ENCODE results near the gene CALN1. TPM values are rescaled to one million over a fixed set of nuclear protein-coding genes. Genes with fewer than 3 reads are reported as not detected.

Gene CALN1
- total RNA-seq, 1 experiment from 2014 or later, result not detected

DNA sequence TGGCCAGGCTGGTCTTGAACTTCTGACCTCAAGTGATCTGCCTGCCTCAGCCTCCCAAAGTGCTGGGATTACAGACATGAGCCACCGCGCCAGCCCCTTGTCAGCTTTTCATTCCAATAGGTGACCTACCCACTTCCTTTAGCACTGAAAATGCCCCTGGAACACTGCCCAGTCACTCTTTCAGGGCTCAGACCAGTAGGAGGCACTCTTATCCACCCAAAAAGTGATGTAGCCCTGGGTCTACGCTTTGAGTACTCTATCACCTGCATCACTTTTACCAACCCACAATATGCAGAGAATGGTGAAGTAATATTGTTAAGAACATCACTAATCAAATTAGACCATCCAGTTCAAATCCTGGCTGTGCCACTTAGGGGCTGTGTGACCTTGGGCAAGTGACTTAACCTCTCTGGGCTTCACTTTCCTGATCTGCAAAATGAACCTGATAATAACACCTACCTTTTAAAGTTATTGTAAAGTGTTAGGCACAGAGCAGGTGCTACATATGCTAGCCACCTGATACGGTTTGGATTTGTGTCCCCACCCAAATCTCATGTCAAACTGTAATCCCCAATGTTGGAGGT lies 5.2 kb downstream of the CALN1 start:
- no peak overlapping the region for H2AFZ ChIP-seq (ENCODE audit: low read length)
- H4K20me1 ChIP-seq (ENCODE audit: insufficient read depth, low read depth, low read length), result no peaks in the 10 kb centered on the region
- H3K27me3 ChIP-seq (ENCODE audit: low read length), result no peaks in the 10 kb centered on the region
- H3K9me2 ChIP-seq (replicated peaks; ENCODE audit: insufficient read depth, low read length), result no peaks in the 10 kb centered on the region
- H3K4me3 ChIP-seq (ENCODE audit: low read length), result no peak overlapping the region
- H3K4me2 ChIP-seq (ENCODE audit: low read depth, low read length, poor library complexity, severe bottlenecking), result no peak overlapping the region
- H3K27ac ChIP-seq (ENCODE audit: low read length), result no peak overlapping the region
- H3K36me3 ChIP-seq (ENCODE audit: insufficient read depth, low read length), result no peaks in the 10 kb centered on the region
- H3K9me3 ChIP-seq (ENCODE audit: low read length), result no peaks in the 10 kb centered on the region
- H3K4me1 ChIP-seq (ENCODE audit: low read length), result no peaks in the 10 kb centered on the region
- no peaks in the 10 kb centered on the region for H3K79me2 ChIP-seq (ENCODE audit: low read length)
- no peak overlapping the region for H3K9ac ChIP-seq (ENCODE audit: low read length)
- peak; percentile 48 for DNase-seq

DNA sequence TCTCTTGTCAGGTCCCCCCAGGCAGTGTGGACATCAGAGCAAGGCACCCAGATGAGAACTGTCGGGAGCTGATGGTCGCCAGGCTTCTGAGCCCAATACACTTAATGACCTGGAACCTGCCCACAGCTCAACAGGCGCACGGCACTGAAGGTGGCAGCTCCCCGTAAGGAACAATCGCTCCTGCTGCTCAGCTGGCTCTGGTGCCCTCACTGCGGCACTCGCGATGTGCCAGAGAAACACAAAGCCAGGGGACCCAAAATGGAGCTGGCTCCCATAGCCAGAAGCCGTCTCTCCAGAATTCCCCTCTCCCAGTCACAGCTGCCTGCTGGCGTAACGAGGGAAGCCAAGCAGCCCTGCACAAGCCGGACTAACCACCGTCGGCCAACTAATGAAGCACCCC lies 6.3 kb downstream of the CALN1 start:
- Histone ChIP-seq H4K20me1 (ENCODE audit: insufficient read depth, low read depth, low read length) (no peaks in the 10 kb centered on the region), H3K9me2 (replicated peaks; ENCODE audit: insufficient read depth, low read length) (no peaks in the 10 kb centered on the region), H3K27me3 (ENCODE audit: low read length) (no peaks in the 10 kb centered on the region), H3K27ac (ENCODE audit: low read length) (no peak overlapping the region), H3K4me3 (ENCODE audit: low read length) (no peak overlapping the region), H3K4me2 (ENCODE audit: low read depth, low read length, poor library complexity, severe bottlenecking) (no peak overlapping the region), H3K79me2 (ENCODE audit: low read length) (no peaks in the 10 kb centered on the region), H2AFZ (ENCODE audit: low read length) (no peak overlapping the region), H3K9ac (ENCODE audit: low read length) (no peak overlapping the region), H3K4me1 (ENCODE audit: low read length) (no peaks in the 10 kb centered on the region), H3K36me3 (ENCODE audit: insufficient read depth, low read length) (no peaks in the 10 kb centered on the region), H3K9me3 (ENCODE audit: low read length) (no peaks in the 10 kb centered on the region)
- DNase-seq, result no peak

DNA sequence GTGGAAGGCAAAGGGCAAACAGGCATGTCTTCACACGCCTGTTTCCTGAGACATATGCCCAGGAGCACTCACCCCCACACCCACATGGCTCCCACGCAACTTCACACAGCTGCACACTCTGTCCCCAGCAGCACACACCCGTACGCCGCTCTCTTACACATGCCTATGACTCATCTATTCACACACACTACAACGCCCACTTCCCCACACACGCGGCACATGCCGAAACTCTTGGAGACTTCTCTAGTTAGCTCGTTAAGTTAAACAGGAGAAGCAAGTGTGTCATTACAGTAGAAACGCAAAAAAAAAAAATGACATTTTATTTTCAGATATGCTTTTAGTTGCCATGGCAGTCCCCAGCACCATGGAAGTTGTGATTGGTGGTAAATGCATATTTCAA lies 6.7 kb downstream of the CALN1 start:
- no peaks in the 10 kb centered on the region for H3K9me2 ChIP-seq (replicated peaks; ENCODE audit: insufficient read depth, low read length)
- no peak overlapping the region for H3K4me2 ChIP-seq (ENCODE audit: low read depth, low read length, poor library complexity, severe bottlenecking)
- no peak overlapping the region for H3K27ac ChIP-seq (ENCODE audit: low read length)
- no peaks in the 10 kb centered on the region for H3K36me3 ChIP-seq (ENCODE audit: insufficient read depth, low read length)
- DNase-seq, result no peak
- H3K4me1 ChIP-seq (ENCODE audit: low read length), result no peaks in the 10 kb centered on the region
- H3K79me2 ChIP-seq (ENCODE audit: low read length), result no peaks in the 10 kb centered on the region
- no peak overlapping the region for H3K4me3 ChIP-seq (ENCODE audit: low read length)
- H3K9ac ChIP-seq (ENCODE audit: low read length), result no peak overlapping the region
- no peaks in the 10 kb centered on the region for H4K20me1 ChIP-seq (ENCODE audit: insufficient read depth, low read depth, low read length)
- H2AFZ ChIP-seq (ENCODE audit: low read length), result no peak overlapping the region
- H3K9me3 ChIP-seq (ENCODE audit: low read length), result no peaks in the 10 kb centered on the region
- no peaks in the 10 kb centered on the region for H3K27me3 ChIP-seq (ENCODE audit: low read length)

DNA sequence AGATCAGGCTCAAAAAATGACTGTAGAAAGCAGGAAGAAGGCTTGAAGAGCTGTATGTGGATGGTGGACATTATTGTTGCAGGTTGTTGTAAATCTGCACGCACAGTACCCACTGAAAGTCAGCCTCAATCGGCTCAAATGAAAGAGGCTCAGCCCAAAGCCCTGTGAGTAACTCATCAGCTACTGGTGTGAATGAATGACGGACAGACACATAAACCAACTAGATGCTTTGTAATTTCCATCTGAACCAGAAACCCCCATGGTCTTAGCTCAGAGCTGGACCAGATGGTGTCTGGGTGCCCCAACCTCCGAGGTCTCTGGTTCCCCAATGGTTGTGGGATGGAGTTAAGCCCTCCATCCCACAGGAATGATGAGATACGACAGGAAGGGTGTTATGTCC lies 7.4 kb downstream of the CALN1 start:
- no peak overlapping the region for H3K4me2 ChIP-seq (ENCODE audit: low read depth, low read length, poor library complexity, severe bottlenecking)
- H3K27ac ChIP-seq (ENCODE audit: low read length), result no peak overlapping the region
- no peaks in the 10 kb centered on the region for H3K9me2 ChIP-seq (replicated peaks; ENCODE audit: insufficient read depth, low read length)
- DNase-seq, result no peak
- H4K20me1 ChIP-seq (ENCODE audit: insufficient read depth, low read depth, low read length), result no peaks in the 10 kb centered on the region
- H3K4me1 ChIP-seq (ENCODE audit: low read length), result no peaks in the 10 kb centered on the region
- no peak overlapping the region for H2AFZ ChIP-seq (ENCODE audit: low read length)
- H3K79me2 ChIP-seq (ENCODE audit: low read length), result no peaks in the 10 kb centered on the region
- no peaks in the 10 kb centered on the region for H3K36me3 ChIP-seq (ENCODE audit: insufficient read depth, low read length)
- no peak overlapping the region for H3K9ac ChIP-seq (ENCODE audit: low read length)
- no peaks in the 10 kb centered on the region for H3K27me3 ChIP-seq (ENCODE audit: low read length)
- no peak overlapping the region for H3K4me3 ChIP-seq (ENCODE audit: low read length)
- no peaks in the 10 kb centered on the region for H3K9me3 ChIP-seq (ENCODE audit: low read length)

DNA sequence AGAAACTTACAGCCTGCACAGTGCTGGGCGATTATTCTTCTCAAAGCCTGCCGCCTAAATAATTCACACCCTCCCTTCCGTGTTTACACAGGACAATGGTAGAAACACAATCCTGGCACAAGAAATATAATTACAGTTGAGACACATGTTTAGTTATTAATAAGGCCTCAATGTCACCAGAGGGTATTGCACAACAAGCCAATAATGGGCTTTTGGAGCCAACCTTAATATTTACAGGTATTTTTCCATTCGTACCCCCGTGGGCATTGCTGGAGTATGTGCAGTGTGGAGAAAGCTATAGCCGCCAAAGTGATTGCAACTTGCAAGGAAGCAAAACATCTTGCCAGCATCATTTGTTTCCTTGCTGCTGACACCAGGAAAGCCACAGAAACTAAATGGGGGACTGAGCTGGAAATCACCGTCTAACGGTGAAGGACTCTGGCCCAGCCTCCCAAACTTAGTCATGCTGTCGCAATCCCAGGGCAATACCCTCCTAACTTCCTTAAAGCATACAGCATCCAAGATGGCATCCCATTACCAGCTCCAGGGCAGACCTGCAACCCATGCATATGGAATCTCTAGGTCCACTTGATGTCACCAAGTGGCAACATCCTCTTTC lies 8.6 kb downstream of the CALN1 start:
- no peak overlapping the region for H2AFZ ChIP-seq (ENCODE audit: low read length)
- H3K9me2 ChIP-seq (replicated peaks; ENCODE audit: insufficient read depth, low read length), result no peaks in the 10 kb centered on the region
- H3K9ac ChIP-seq (ENCODE audit: low read length), result no peak overlapping the region

DNA sequence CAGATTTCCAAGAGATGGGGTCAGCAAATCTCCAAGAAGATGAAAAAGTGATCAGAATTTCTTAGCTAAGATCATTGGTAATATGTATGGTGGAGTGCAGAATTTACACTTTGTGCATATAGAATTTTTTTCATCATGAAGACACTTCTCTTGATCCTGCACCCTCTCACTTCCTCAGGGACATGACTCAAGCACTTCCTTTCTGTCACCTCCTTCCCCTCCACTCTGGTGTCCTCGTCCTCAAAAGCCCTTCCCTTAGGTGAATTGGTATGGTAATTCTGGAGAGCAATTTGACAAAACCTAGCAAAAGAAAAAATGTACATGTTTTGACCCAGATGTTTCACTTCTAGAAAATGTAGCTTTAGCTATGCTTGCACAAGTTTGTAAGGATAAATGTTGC lies 18.1 kb downstream of the CALN1 start:
- H3K4me2 ChIP-seq (ENCODE audit: low read depth, low read length, poor library complexity, severe bottlenecking), result no peak overlapping the region
- H4K20me1 ChIP-seq (ENCODE audit: insufficient read depth, low read depth, low read length), result no peaks in the 10 kb centered on the region
- no peaks in the 10 kb centered on the region for H3K79me2 ChIP-seq (ENCODE audit: low read length)
- H3K4me3 ChIP-seq (ENCODE audit: low read length), result no peak overlapping the region
- H3K9me2 ChIP-seq (replicated peaks; ENCODE audit: insufficient read depth, low read length), result no peaks in the 10 kb centered on the region
- DNase-seq, result no peak
- no peaks in the 10 kb centered on the region for H3K9me3 ChIP-seq (ENCODE audit: low read length)
- H3K9ac ChIP-seq (ENCODE audit: low read length), result no peak overlapping the region
- H3K4me1 ChIP-seq (ENCODE audit: low read length), result no peaks in the 10 kb centered on the region
- H2AFZ ChIP-seq (ENCODE audit: low read length), result no peak overlapping the region
- H3K36me3 ChIP-seq (ENCODE audit: insufficient read depth, low read length), result no peaks in the 10 kb centered on the region
- H3K27me3 ChIP-seq (ENCODE audit: low read length), result no peaks in the 10 kb centered on the region
- H3K27ac ChIP-seq (ENCODE audit: low read length), result no peak overlapping the region

More for the DNA sequence above, 8.6 kb downstream of the CALN1 start:
- Histone ChIP-seq H3K36me3 (ENCODE audit: insufficient read depth, low read length) (no peaks in the 10 kb centered on the region), H3K27ac (ENCODE audit: low read length) (no peak overlapping the region), H3K4me2 (ENCODE audit: low read depth, low read length, poor library complexity, severe bottlenecking) (no peak overlapping the region), H3K27me3 (ENCODE audit: low read length) (no peaks in the 10 kb centered on the region), H3K4me1 (ENCODE audit: low read length) (no peaks in the 10 kb centered on the region), H3K4me3 (ENCODE audit: low read length) (no peak overlapping the region), H4K20me1 (ENCODE audit: insufficient read depth, low read depth, low read length) (no peaks in the 10 kb centered on the region), H3K9me3 (ENCODE audit: low read length) (no peaks in the 10 kb centered on the region), H3K79me2 (ENCODE audit: low read length) (no peaks in the 10 kb centered on the region)
- DNase-seq, result no peak

DNA sequence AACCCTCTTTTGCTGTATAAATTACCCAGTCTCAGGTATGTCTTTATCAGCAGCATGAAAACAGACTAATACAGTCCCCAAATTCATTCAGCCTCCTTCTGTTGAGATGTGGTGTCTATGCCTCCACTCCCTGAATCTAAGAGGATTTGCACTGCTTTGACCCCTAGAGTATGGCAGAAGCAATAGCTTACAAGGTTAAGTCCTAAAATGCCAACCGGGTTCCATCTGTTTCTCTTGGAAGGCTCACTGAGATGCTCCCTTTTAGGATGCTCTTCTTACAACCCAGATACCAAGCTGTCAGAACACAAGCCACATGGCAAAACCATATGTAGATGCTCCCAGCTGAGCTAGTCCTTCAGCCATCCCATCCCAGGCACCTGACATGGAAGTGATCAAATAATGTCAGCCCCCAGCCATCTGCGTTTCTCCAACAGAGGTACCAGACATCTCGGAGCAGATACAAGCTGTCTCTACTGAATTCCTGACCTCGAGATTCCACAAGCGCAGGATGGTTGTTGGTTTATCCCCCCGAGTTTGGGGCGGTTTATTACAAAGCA lies 20.2 kb downstream of the CALN1 start:
- no peaks in the 10 kb centered on the region for H3K36me3 ChIP-seq (ENCODE audit: insufficient read depth, low read length)
- no peaks in the 10 kb centered on the region for H4K20me1 ChIP-seq (ENCODE audit: insufficient read depth, low read depth, low read length)
- H3K79me2 ChIP-seq (ENCODE audit: low read length), result no peaks in the 10 kb centered on the region
- no peak overlapping the region for H3K4me3 ChIP-seq (ENCODE audit: low read length)
- H2AFZ ChIP-seq (ENCODE audit: low read length), result no peak overlapping the region
- no peak overlapping the region for H3K9ac ChIP-seq (ENCODE audit: low read length)
- no peaks in the 10 kb centered on the region for H3K27me3 ChIP-seq (ENCODE audit: low read length)
- no peak overlapping the region for H3K4me2 ChIP-seq (ENCODE audit: low read depth, low read length, poor library complexity, severe bottlenecking)
- H3K27ac ChIP-seq (ENCODE audit: low read length), result no peak overlapping the region
- DNase-seq, result no peak
- H3K9me2 ChIP-seq (replicated peaks; ENCODE audit: insufficient read depth, low read length), result no peaks in the 10 kb centered on the region
- H3K4me1 ChIP-seq (ENCODE audit: low read length), result no peaks in the 10 kb centered on the region
- no peaks in the 10 kb centered on the region for H3K9me3 ChIP-seq (ENCODE audit: low read length)

DNA sequence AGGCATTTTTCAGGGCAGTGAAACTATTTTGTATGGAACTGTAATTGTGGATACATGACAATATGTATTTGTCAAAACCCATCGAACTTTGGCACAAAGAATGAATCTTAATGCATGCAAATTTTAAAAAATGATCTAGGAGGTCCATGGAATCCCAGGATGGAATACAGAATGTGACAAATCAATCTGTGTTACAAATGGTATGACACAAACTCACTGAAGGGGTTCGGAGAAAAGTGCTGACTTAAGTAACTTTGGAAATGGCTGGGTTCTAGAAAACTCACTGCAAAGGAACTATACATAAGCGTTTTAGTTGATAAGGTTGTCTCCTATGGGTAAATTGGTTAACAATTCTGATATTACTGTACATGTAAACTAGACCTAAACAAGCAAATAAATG lies 26.0 kb downstream of the CALN1 start:
- no peaks in the 10 kb centered on the region for H3K27me3 ChIP-seq (ENCODE audit: low read length)
- no peaks in the 10 kb centered on the region for H4K20me1 ChIP-seq (ENCODE audit: insufficient read depth, low read depth, low read length)
- no peak overlapping the region for H3K4me2 ChIP-seq (ENCODE audit: low read depth, low read length, poor library complexity, severe bottlenecking)
- H3K27ac ChIP-seq (ENCODE audit: low read length), result no peak overlapping the region
- H2AFZ ChIP-seq (ENCODE audit: low read length), result no peak overlapping the region
- no peaks in the 10 kb centered on the region for H3K36me3 ChIP-seq (ENCODE audit: insufficient read depth, low read length)
- peaks cover 2% of the 10 kb centered on the region; the same call in 1 of the 2 replicates for H3K9me3 ChIP-seq (ENCODE audit: low read length)
- no peaks in the 10 kb centered on the region for H3K9me2 ChIP-seq (replicated peaks; ENCODE audit: insufficient read depth, low read length)
- no peaks in the 10 kb centered on the region for H3K4me1 ChIP-seq (ENCODE audit: low read length)
- DNase-seq, result no peak
- H3K4me3 ChIP-seq (ENCODE audit: low read length), result no peak overlapping the region
- H3K9ac ChIP-seq (ENCODE audit: low read length), result no peak overlapping the region
- H3K79me2 ChIP-seq (ENCODE audit: low read length), result no peaks in the 10 kb centered on the region
